NCI-H1092 (cell line): Measurements from ENCODE around the gene LAIR2.
"Not testable (repeated sequence)": the region's sequence is repeated elsewhere in the genome, so short reads cannot be mapped to it uniquely, and the experiment has no call there.

Experiments
- DNase-seq: peaks from one replicate; lab custom pipeline; 2025; lab: John Stamatoyannopoulos, UW

LAIR2 gene

DNA sequence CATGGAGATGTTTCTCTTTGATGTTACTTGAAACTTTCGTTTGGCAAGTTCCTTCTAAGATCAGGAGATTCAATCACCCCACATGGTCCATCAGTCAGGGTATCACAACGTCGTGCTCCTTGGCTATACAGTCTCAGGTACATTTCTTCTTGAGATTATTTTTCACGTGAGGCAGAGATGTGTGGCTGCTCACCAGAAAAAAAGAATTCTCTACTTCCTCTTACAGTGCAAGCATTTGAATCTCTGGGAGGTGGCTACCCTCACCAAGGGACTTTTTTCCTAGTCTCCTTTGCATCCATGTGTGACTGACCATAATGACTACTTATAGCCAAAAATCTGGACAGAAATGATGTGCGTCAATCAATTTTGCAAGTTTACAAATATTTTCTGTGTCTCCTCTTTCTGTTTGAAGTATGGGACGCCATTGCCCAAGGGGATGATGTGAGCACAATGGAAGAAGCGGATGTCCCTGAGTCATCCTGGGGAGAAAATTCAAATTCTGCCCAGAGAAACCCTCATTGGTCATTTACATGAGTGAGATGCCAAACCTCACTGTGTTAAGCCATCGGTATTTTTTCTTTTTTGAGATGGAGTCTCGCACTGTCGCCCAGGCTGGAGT lies 8.6 kb upstream of the LAIR2 start:
- no peak for DNase-seq

DNA sequence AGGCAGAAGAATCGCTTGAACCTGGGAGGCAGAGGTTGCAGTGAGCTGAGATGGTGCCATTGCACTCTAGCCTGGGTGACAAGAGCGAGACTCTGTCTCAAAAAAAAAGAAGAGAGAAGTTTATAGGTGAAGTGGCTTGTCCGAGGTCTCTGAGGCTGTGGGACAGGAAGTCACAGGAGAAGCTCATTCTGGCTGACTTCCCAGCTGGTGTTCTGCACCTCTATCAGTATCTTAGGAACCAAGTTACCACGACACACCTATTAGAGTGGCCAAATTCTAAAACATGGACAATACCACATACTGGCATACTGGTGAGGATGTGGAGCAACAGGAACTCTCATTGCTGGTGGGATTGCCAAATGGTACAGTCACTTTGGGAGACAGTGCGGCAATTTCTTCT lies 7.3 kb upstream of the LAIR2 start:
- not testable (repeated sequence) for DNase-seq

DNA sequence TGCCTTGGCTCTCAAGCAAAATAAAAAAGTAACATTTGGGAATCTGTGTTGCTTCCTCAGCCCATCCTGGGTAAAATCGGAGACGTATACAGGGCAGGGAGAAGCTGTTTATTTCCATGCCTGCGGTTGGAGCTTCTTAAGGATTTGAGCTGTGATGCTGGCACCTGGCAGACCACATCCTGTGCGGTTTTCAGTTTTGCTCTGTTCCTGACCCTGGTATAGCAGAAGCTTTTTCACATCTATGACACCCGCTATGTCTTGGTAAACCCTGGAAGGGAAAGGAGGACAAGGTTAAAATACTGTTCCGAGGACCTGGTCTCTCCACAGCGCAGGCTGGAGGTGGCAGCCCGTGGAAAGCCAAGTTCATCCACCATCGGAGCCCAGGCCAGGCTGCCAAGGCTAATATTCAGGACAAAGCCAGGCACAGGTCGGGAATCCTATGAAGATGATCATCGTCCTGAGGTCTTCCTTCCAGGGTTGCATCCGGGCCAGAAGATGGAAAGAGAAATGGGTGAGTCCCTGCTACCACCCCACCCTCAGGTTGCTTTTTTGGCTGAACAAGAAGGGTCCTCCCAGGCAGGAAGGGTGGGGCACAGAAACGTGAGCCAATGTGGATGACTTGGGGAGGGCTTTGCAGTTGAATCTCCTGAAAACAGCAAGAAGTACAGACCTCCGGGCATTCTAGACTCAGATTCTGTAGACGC lies 4.7 kb upstream of the LAIR2 start:
- DNase-seq = not testable (repeated sequence)

DNA sequence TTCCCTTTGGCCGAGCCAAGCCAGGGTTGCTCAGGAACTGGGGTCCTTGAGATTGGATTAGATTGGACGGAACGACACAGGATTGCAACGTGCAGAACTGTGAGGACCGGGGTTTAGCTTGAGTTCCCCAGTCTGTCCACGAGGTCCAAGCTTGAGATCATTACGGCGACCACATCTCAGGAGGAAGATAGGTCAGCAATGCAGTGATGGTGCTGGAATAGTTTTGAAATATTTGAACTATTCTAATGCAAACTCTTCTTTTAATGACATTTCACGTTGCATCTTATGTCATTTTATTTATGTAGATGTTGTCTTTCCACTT lies 4.2 kb upstream of the LAIR2 start:
- not testable (repeated sequence) for DNase-seq

DNA sequence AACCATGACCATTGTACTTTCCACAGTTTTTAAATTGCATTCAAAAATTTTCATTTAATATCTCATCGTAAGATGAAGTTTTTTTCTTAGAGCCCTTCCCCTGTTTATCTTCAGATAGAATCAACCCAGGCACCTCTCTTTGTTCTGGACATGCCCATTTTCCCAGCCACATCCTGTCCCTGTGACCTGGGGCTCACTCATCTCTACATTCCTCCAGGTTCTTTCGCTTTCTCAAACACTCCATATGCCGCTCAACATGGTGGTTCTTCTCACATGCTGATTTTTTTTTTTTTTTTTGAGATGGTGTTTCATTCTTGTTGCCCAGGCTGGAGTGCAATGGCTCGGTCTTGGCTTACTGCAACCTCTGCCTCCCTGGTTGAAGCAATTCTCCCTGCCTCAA lies 2.9 kb downstream of the LAIR2 start:
- DNase-seq = not testable (repeated sequence)

DNA sequence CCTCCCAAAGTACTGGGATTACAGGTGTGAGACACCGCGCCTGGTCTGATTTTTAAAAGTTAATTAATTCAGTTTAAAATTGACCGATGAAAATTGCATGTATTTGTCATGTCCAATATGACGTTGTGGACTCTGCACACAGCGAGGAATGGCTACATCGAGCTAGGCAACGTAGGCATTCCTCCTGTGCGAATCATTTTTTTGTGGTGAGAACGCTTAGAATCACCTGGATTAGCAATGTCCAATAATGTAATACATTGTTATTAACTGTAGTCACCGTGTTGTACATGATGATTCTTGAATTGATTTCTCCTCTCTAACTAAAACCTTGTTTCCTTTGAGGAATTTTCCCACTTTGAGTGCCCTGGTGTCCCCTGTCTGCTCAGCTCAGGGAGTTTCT lies 3.4 kb downstream of the LAIR2 start:
- DNase-seq = no peak

DNA sequence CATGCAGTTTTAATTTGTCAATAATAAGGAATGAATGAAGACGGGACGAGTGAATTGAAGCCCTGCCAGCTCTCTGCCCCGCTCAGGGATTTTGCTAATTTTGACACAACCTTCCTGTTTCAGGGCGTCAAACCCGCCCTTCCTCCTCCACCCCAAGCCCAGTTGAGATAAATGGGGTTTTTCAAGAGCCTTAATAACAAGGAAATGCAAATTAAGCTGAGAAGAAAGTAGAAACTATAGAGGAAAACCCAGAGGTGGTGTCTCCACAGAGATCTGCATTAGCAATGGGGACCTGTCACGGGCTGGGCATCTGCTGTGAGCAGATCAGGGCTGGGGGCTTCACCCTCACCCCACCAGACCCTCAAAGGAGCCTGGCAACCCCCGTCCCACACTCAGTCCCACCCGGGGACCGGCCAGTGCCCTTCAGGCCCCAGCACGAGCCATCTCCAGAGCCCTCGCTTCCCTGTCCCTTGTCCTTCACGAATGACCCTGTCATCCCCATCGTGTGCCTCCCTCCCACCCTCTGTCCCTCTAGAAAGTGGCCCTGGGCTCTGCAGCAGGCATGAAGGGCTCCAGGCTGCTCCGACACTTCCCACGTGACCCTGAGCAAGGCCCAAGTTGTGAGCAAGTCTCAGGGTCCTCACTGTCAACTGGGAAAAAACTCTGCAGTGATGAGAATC lies 4.5 kb downstream of the LAIR2 start:
- not testable (repeated sequence) for DNase-seq

DNA sequence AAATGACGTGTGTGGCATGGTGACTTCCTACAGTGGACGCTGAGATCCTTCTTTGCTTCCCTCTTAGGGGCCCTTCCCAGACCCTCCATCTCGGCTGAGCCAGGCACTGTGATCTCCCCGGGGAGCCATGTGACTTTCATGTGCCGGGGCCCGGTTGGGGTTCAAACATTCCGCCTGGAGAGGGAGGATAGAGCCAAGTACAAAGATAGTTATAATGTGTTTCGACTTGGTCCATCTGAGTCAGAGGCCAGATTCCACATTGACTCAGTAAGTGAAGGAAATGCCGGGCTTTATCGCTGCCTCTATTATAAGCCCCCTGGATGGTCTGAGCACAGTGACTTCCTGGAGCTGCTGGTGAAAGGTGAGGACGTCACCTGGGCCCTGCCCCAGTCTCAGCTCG lies 5.2 kb downstream of the LAIR2 start:
- DNase-seq = no peak

DNA sequence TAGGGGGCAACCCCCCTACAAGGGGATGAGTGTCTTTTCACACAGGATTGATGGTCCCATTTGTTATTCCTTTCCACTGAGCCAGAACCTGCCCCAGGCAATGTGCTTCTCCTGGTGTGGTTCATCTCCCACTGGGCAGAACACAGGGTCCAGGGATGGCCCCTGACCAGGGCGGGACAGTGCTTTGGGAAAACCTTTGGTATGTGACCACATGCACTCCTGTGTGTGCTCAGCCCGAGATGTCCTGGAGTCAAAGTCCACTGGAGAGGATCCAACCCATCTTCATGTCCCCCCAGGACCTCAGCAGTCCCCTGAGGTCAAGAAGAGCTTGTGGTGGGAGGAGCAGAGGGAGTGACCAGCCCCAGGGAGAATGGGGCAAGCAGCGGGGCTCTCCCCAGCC lies 5.9 kb downstream of the LAIR2 start:
- DNase-seq = not testable (repeated sequence)

DNA sequence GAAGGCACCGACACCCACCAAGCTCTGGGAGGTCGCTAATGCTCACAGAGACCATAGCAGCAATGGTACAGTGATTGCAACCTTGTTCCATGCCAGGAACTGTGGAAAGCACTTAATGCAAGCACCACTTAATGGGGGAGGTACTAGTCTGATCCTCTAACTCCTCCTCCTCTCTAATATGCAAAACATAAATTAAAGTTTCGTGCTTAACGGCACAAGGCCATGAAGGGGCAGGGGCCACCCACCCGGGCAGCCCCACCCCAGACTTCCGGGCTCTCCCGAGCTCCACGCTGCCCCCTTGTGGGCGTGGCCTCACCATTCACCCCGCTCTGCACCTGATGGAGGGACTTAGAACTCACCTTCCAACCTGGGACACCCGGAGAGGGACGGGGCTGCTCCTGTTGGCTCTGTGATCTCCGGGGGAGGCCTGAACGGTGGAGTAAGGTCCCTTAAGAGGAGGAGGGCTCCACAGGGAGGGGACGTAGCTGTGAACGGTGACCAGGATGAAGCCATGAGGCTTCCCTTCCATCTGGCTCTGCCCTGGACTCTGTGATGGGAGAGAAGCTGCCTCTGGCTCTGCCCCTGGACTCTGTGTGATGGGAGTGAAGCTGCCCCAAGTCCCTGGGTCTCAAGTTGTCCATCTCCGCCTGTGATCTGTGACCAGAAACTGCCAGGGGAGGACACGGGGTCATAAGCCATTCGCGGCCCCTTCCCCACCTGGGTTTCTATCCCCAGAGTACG lies 6.7 kb downstream of the LAIR2 start:
- DNase-seq = not testable (repeated sequence)

DNA sequence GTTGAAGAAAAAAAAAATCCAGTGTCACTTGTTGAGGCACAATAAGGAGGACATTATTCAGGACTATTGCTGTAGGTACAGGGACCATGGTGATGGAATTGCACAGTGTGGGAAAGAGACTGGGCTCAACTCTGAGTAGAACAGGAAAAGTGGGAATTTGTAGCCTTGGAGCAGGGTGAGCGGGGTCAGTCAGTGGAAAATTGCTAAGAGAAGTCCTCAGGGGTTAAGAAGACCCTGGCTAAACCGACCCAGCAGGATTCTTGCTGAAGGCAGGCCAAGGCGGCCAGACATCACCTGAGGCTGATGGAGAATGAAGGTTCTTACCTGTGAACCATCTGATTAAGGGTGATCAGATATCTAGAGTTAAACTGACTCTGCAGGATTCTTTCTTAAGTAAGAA lies 12.5 kb downstream of the LAIR2 start:
- DNase-seq = no peak

DNA sequence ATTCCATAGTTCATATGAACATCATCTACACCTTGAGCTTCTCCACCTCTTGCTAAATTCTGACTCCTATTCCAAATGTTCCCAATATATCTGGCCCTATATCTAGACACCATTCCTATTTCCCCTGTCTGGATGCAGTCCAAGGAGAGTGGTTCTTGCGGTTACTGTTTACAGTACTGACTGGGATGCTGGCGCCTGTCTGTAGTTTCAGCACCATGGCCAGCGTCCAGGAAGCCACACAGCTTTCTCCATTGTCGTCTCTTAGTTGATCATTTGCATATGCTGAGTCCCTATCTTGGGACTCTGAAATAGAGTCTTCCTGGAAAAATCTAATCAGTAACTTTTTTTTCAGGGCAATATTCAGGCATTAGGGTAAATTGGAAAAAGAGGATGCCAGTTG lies 14.9 kb downstream of the LAIR2 start:
- DNase-seq = no peak

DNA sequence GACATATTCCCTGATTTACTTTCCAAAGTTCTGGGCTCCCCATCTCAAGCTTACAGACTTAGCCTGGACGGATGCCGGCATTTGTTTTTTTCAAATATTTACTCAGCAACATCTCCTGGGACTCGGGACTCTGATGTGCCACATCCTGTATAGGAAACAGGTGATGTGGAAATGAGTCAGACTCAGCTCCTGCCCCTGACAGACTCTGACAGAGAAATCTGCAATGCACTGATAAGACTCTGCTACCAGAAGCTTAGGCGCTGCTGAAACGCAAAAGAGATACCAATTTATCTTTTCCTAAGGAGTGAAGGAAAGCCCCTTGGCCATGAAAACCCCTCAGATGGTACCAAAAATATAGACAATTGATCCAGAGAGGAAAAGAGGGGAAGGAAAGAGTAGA lies 16.2 kb downstream of the LAIR2 start:
- no peak for DNase-seq

DNA sequence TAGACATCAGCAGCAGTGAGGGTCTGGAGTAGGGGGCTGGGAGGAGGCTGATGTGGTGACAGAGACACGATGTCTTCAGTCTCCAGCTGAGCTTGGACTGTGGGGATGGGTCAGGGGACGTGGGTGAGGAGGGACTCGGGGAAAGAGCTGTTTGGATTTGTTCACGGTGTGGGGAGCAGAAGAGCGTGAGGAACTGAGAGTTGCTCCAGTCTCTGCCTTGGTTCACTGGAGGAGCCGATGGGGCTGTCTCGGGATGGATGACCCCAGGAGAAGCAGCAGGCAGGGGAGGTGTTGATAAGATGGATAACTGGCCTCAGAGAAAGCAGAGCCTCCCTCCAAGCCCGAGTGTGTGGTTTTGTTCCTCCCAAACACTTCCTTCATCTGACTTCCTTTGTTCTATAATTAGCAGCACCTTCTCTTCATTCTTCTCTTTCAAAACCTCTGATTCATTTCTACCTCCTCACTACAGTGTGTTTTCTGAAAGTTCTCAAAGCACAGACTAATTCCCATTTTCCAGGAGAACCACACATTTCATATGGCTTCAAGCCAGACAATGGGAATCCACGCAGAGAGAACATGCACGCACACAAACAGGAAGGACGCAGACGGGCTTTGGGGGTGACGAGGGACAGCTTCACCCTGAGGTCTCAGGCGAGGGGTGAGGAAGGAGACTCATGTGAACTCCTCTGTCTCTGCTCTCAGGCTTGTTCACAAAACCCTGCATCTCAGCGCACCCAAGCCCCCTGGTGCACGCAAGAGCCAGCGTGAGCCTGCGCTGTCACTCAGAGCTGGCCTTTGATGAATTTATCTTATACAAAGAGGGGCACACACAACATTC lies 18.6 kb downstream of the LAIR2 start:
- DNase-seq = no peak

DNA sequence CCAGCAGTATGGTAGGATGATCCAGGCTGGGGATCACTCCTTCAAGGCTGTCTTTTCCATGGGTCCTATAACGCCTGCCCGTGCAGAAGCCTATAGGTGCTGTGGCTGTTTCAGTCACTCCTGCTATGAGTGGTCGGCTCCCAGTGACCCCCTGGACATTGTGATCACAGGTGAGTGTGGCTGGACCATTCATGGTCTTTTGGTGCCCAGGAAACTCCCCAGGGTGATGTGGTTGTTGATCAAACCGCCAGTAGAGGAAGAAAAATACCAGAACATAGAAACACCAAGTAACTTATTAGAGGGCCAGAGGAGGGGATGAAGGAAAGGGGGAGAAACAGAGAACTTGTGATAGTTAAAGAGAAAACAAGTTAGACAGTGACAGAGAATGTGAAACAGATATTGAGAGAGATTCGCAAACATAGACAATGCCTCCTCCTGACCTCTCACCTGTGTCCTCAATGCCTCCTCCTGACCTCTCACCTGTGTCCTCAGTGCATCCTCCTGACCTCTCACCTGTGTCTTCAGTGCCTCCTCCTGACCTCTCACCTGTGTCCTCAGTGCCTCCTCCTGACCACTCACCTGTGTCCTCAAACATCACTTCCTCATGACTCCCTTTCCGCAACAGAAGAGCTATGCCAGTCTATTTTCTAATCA lies 19.4 kb downstream of the LAIR2 start:
- DNase-seq = no peak

DNA sequence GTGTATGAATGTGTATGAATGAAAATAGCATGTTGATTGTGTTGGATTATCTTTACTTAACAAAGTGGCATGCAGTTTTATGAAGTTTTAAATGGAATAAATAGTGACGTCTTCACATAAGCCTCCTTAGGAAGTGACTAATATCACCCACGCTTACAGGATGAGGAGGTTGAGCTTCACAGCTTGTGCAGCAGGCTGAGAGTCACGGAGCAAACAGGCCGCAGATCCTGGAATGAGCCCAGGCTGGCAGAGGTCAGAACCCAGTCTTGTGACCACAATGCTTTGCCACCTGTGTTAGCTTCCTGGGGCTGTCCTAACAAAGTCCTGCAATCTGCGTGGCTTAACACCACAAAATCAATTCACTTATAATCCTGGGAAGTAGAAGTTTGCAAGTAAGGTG lies 20.8 kb downstream of the LAIR2 start:
- no peak for DNase-seq

DNA sequence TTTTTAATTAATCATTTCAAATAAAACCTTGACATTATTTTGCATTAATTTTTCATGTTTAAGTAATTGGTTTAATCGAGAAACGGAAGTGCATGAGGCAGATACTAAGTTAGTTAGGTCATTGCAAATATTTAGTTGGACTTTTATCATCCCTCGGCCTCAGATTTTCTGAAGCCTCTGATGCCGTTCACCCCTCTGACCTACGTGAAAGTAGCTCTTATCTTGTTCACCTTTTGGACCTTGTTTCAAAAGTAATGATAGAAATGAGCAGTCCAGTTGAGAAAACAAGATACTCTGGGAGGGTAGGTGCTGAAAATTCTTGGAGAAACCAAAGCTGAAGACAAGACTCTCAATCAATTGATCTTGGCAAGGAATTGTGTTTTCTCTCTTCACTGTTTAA lies 23.0 kb downstream of the LAIR2 start:
- no peak for DNase-seq

DNA sequence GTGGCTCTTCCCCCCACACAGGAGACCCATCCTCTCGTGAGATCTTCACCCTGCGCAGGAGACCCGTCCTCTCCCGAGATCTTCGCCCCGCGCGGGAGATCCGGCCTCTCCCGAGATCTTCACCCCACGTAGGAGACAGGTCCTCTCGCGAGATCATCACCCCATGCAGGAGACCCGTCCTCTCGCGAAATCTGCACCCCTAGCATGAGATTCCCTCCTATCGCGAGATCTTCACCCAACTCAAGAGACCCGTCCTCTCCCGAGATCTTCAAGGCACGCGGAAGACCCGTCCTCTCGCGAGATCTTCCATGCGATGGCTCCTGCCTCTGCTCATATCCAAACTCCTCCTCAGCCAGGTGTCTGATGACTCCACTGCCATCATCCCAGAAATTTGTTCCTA lies 24.3 kb downstream of the LAIR2 start:
- no peak for DNase-seq

DNA sequence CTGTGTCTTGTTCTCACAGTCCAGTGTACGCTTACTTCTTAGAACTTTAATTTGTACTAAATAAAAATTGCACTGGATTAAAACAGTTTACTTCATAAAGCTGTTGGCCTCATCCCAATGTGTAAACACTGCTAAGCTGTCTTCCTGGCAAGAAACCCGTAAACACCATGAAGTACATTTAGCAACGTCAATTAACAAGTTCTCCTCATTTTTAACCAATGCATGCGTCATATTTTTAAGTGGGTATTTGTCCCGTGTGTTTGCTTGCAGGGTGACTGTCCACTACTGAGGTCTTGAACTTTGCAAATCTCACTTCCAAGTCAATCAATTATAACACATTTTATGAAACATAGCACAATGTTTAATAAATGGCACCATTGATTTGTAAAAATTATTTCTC lies 28.2 kb downstream of the LAIR2 start:
- no peak for DNase-seq

DNA sequence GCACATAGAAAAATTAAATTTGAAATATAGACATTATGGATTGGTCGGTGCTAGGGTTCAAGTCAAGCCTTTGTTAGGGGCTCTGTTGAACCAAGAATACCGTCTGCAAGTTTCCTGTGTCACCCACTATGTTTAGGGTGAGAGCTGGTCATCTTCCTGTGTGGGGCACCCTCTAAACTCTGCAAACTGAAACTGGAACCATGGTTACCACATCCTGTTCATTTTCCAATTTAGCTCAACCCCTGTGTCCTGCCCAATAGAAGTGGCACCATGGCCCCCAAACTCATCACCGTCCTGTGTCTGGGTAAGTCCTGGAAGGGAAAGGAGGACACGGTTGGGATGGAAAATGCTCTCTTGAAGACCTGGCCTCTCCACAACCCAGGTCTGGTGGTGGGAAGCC lies 29.9 kb downstream of the LAIR2 start:
- DNase-seq = no peak

DNA sequence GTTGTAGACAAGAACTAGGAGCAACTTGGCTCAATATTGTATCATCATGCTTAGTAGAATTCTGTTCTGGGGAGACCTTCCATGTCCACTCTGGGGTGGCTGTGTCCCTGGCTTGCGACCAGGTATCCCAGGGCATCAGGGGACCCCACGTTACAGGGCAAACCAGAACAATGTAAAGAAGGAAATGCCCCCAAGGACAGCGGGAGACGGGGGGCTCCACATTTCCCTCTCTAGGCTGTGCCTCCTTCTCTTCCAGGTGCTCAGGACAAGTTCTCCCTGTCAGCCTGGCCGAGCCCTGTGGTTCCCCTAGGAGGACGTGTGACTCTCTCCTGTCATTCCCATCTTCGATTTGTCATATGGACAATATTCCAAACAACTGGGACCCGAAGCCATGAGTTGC lies 30.8 kb downstream of the LAIR2 start:
- DNase-seq = no peak

DNA sequence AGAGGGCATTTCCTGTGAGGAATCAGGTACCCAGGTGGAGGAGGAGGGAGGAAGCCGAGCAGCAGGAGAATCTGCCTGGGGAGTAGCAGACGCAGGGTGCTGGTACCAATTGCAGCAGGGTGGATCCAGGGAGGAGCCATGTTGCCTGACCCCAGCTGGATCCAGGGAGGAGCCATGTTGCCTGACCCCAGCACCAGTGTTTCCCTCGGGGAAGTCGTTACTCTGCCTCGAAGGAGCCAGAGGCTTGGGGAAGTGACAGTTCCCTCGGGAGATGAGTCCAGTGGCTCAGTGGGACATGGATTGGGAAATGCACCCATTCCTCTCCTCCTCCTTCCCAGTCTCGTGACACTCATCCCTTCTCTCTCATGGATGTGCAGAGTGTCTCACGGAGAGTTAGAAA lies 31.5 kb downstream of the LAIR2 start:
- no peak for DNase-seq
